SKM-1 (cell line): ENCODE results near the gene LSAMP.
"Not testable (repeated sequence)": the region's sequence is repeated elsewhere in the genome, so short reads cannot be mapped to it uniquely, and the experiment has no call there.

ENCODE experiments used
- DNase-seq: peaks from one replicate; lab custom pipeline; 2025; ENCODE audit not compliant: unreplicated experiment; lab: John Stamatoyannopoulos, UW

LSAMP gene

GRCh38 chr3:115819785-115820384 is 625.4 kb downstream of the LSAMP start:
- peak; percentile 52 for DNase-seq

GRCh38 chr3:115814778-115815380 is 630.4 kb downstream of the LSAMP start:
- peak; percentile 53 for DNase-seq

GRCh38 chr3:115814006-115814405 is 631.3 kb downstream of the LSAMP start:
- DNase-seq, result no peak

GRCh38 chr3:115808816-115809215 is 636.5 kb downstream of the LSAMP start:
- no peak for DNase-seq

- no peak for DNase-seq
Measured at GRCh38 chr3:115808244-115808643, 637.0 kb downstream of the LSAMP start.

- DNase-seq, result no peak
Measured at GRCh38 chr3:115806501-115806900, 638.8 kb downstream of the LSAMP start.

- no peak for DNase-seq
Measured at GRCh38 chr3:115805520-115805919, 639.8 kb downstream of the LSAMP start.

GRCh38 chr3:115804713-115805119 is 640.6 kb downstream of the LSAMP start:
- DNase-seq, result no peak

- DNase-seq, result no peak
Measured at GRCh38 chr3:115804200-115804599, 641.1 kb downstream of the LSAMP start.

GRCh38 chr3:115803661-115804060 is 641.6 kb downstream of the LSAMP start:
- no peak for DNase-seq

- no peak for DNase-seq
Measured at GRCh38 chr3:115800489-115801075, 644.7 kb downstream of the LSAMP start.

- not testable (repeated sequence) for DNase-seq
Measured at GRCh38 chr3:115800065-115800464, 645.2 kb downstream of the LSAMP start.

GRCh38 chr3:115792206-115792955 is 652.9 kb downstream of the LSAMP start:
- no peak for DNase-seq

GRCh38 chr3:115791271-115792153 is 653.8 kb downstream of the LSAMP start:
- not testable (repeated sequence) for DNase-seq

GRCh38 chr3:115790759-115791158 is 654.5 kb downstream of the LSAMP start:
- no peak for DNase-seq

- DNase-seq, result no peak
Measured at GRCh38 chr3:115789481-115789880, 655.8 kb downstream of the LSAMP start.

GRCh38 chr3:115788921-115789470 is 656.3 kb downstream of the LSAMP start:
- no peak for DNase-seq

- no peak for DNase-seq
Measured at GRCh38 chr3:115787818-115788217, 657.5 kb downstream of the LSAMP start.

- DNase-seq, result no peak
Measured at GRCh38 chr3:115785782-115786181, 659.5 kb downstream of the LSAMP start.

GRCh38 chr3:115784739-115785536 is 660.3 kb downstream of the LSAMP start:
- no peak for DNase-seq
